NT2/D1 (cell line): ENCODE results near the gene MAVS.

Experiments used
- DNase-seq: peaks from one replicate; pipeline ENCODE4 v3.0.0-alpha.2; 2011; ENCODE audit warnings: low read depth, low spot score
- H3K27me3 ChIP-seq: 2 replicates; pipeline ENCODE4 v1.6.0; 2011; ENCODE audit warnings: mild to moderate bottlenecking; ENCODE audit not compliant: insufficient read length, insufficient read depth
- H3K36me3 ChIP-seq: 2 replicates; pipeline ENCODE4 v1.6.1; 2011; ENCODE audit warnings: mild to moderate bottlenecking, low read length, mixed read lengths; ENCODE audit not compliant: insufficient read depth, insufficient read length
- H3K4me1 ChIP-seq: 2 replicates; pipeline ENCODE4 v1.5.1; 2011; ENCODE audit not compliant: insufficient read depth, insufficient read length
- H3K4me3 ChIP-seq: 2 replicates; pipeline ENCODE4 v1.5.1; 2011; ENCODE audit warnings: low read depth; ENCODE audit not compliant: insufficient read length
- H3K9ac ChIP-seq: 2 replicates; pipeline ENCODE4 v1.6.0; 2011; ENCODE audit warnings: low read depth; ENCODE audit not compliant: insufficient read length
- H3K9me3 ChIP-seq: 2 replicates; pipeline ENCODE4 v1.5.1; 2011; ENCODE audit warnings: mild to moderate bottlenecking, low read length; ENCODE audit not compliant: insufficient read depth
- SUZ12 ChIP-seq: IDR thresholded peaks from 2 replicates; pipeline ENCODE4 v1.6.1; 2011; ENCODE audit not compliant: insufficient read length, insufficient read depth; ENCODE audit errors: extremely low read depth
- YY1 ChIP-seq: IDR thresholded peaks from 2 replicates; pipeline ENCODE4 v1.6.1; 2011; ENCODE audit not compliant: insufficient read length, insufficient read depth
- ZNF274 ChIP-seq: IDR thresholded peaks from 2 replicates; pipeline ENCODE4 v1.6.1; 2011; ENCODE audit warnings: mild to moderate bottlenecking, low read depth, low read length

The MAVS gene

DNA sequence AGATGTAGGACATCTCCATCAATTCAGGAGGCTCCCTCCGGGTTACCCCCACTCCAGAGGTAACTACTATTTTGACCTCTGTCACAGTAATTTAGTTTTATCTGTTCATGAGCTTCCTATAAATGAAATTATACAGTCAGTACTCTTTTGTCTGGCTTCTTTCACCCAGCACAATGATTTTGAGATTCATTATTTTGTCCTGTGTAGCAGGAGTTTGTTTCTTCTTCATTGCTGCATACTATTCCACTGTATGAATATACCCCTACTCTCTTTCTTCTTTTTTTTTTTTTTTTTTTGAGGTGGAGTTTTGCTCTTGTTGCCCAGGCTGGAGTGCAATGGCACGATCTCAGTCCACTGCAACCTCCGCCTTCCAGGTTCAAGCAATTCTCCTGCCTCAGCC is 38.1 kb upstream of the MAVS start:
- H3K4me1 ChIP-seq = peaks cover 17% of the 10 kb centered on the region
- no peak overlapping the region for H3K4me3 ChIP-seq
- no peaks in the 10 kb centered on the region for H3K27me3 ChIP-seq
- no peaks in the 10 kb centered on the region for H3K9me3 ChIP-seq
- TF ChIP-seq SUZ12 (no peak), ZNF274 (no peak), YY1 (no peak)
- peaks cover 24% of the 10 kb centered on the region for H3K36me3 ChIP-seq
- no peak for DNase-seq
- no peak overlapping the region for H3K9ac ChIP-seq

DNA sequence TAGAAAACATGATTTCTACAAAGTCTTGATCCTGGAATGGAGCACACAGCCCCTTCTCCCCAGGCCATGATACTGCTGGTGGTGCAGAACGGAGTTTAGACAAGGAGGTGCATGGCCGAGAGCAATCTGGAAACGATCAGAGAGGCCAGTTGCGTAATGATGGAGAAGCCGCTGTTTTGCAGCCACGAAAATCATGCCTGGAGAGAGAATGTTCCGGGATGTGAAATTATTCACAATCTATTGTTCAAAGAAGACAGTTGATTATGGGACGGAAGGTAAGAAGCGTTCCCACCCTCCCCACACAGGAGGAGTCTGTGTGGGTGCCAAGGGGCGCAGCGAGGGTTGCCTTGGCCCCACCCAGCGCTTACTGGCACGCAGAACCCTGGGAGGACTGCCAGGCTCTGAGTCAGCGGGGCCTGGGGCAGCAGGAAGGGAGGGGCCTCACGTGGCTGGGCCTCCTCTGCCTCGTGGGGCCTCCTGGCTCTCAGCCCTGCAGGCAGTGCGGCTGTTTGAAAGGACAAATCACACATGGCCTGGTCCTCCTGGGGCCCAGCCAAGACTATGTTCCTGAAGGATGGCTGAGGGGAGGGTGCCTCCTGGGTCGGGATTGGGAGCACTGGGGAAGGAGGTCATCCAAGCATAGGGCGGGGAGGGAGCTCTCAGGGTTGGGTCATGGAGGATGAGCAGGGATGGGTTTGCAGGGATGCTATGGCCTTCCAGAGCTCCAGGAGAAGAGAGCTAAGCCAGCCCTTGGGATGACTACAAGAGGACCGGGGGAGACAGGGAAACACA is 35.0 kb upstream of the MAVS start:
- Histone ChIP-seq H3K9me3 (no peaks in the 10 kb centered on the region), H3K9ac (no peak overlapping the region), H3K4me1 (peaks cover 12% of the 10 kb centered on the region), H3K4me3 (no peak overlapping the region), H3K27me3 (no peaks in the 10 kb centered on the region), H3K36me3 (no peaks in the 10 kb centered on the region)
- TF ChIP-seq ZNF274 (no peak), SUZ12 (no peak), YY1 (no peak)
- no peak for DNase-seq

DNA sequence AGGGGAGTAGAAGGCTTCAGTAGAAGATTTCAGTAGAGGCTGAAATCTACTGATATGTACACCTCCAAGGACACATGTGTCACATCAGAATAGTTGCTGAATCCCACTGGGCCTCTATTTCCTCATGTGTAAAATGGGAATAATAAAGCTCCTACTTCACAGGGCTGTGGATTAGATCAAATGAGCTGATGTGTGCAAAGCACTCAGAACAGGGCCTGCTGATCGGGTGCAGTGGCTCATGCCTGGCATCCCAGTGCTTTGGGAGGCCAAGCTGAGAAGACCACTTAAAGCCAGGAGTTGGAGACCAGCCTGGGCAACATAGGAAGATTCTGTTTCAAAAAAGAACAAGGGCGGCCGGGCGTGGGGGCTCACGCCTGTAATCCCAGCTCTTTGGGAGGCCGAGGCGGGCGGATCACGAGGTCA is 34.4 kb upstream of the MAVS start:
- DNase-seq = no peak
- no peaks in the 10 kb centered on the region for H3K27me3 ChIP-seq
- H3K9me3 ChIP-seq = no peaks in the 10 kb centered on the region
- H3K4me3 ChIP-seq = no peak overlapping the region
- H3K36me3 ChIP-seq = no peaks in the 10 kb centered on the region
- H3K9ac ChIP-seq = no peak overlapping the region
- peaks cover 8% of the 10 kb centered on the region for H3K4me1 ChIP-seq
- TF ChIP-seq ZNF274 (no peak), YY1 (no peak), SUZ12 (no peak)

DNA sequence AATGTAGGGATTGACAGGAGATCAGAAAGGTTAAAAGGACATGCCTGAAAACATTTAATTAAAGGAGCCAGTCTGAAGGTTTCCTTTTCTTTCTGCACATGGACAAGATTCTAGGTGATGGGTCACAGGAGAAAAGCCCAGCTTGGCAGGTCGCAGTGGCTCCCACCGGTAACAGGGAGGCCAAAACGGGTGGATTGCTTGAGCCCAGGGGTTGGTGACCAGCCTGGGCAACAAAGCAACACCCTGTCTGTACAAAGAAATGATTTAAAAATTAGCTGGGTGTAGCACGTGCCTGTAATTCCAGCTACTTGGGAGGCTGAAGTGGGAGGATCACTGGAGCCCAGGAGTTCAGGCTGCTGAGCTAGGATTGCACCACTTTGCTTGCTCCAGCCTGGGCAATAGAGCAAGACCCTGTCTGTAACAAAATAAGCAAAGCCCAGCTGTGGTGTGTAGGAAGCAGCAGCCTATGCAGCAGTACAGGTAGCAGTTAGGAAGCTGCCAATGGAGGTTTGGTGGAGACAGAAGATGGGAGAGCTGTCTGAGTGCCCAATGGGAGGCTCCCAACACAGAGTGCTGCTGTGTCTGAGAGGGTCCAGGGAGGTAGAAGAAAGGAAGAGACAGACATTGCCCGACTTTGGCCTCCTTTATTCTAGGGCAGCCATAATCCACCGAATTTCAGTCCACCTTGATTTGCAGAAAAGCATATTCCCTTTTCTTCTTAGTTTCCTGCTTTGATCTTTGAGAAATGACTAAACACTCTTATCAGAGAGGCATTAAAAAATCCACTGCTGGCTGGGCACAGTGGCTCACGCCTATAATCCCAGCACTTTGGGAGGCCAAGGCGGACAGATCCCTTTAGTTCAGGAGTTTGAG is 33.4 kb upstream of the MAVS start:
- no peak for DNase-seq
- Histone ChIP-seq H3K36me3 (no peaks in the 10 kb centered on the region), H3K9ac (no peak overlapping the region), H3K4me3 (no peak overlapping the region), H3K9me3 (no peaks in the 10 kb centered on the region), H3K27me3 (no peaks in the 10 kb centered on the region), H3K4me1 (peaks cover 4% of the 10 kb centered on the region)
- TF ChIP-seq ZNF274 (no peak), SUZ12 (no peak), YY1 (no peak)

DNA sequence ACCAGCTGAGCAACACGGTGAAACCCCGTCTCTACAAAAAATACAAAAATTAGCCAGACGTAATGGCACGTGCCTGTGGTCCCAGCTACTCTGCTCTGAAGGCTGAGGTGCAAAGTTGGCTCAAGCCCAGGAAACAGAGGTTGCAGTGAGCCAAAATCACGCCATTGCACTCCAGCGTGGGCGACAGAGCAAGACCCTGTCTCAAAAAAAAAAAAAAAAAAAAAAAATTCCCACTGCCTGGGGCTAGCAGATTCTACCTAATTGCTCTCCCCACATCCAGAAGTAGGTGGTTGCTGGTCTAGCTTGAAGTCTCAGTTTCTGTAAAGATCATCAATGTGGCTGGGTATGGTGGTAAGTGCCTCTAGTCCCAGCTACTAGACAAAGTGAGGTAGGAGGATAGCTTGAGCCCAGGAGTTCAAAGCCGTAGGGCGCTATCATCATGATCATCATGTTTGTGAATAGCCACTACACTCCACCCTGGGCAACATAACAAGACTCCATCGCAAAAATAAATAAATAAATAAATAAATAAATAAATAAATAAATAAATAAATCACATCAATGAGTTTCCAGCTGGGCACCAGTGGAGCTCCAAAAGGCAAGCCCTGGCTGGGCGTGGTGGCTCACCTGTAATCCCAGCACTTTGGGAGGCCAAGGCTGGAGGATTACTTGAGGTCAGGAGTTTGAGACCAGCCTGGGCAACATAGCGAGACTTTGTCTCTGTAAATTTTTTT is 32.6 kb upstream of the MAVS start:
- DNase-seq = no peak
- Histone ChIP-seq H3K9ac (no peak overlapping the region), H3K4me1 (peaks cover 3% of the 10 kb centered on the region), H3K4me3 (no peak overlapping the region), H3K9me3 (no peaks in the 10 kb centered on the region), H3K27me3 (no peaks in the 10 kb centered on the region), H3K36me3 (no peaks in the 10 kb centered on the region)
- TF ChIP-seq SUZ12 (no peak), YY1 (no peak), ZNF274 (no peak)

DNA sequence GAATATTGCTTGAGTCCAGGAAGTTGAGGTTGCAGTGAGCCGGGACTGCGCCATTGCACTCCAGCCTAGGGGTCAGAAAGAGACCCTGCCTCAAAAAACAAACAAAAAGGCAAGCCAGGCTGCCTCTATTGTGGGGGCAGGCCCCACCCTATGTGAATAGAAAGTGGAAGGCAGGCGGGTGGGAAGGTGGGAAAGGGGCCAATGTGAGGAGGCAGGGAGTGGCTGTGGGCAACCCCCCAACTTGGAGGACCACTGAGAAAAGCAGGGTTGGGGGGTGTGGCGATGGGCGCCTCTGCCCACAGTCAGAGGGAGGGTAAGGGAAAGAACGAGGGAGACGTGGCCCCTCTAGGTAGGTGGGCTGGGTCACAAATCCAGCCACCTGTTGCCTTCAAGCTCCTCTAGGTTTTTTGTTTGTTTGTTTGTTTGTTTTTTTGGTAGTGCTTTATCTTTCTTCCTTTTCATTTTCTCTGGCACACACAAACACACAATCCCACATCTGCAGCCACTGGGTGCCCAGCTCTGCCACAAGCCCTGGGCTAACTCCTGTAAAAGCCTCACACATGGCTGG is 31.6 kb upstream of the MAVS start:
- H3K36me3 ChIP-seq = no peaks in the 10 kb centered on the region
- no peak for DNase-seq
- TF ChIP-seq SUZ12 (no peak), YY1 (no peak), ZNF274 (no peak)
- H3K9ac ChIP-seq = no peak overlapping the region
- H3K9me3 ChIP-seq = no peaks in the 10 kb centered on the region
- H3K4me1 ChIP-seq = peaks cover 7% of the 10 kb centered on the region
- H3K27me3 ChIP-seq = no peaks in the 10 kb centered on the region
- no peak overlapping the region for H3K4me3 ChIP-seq
